HG03520 (cell line): Measurements from ENCODE around the gene NRN1.
"Not testable (repeated sequence)": the region's sequence is repeated elsewhere in the genome, so short reads cannot be mapped to it uniquely, and the experiment has no call there.

Experiments used
- ATAC-seq: cut with Tn5 transposase; IDR thresholded peaks from one replicate; pipeline ENCODE4 v1.9.1; 2021; ENCODE audit warnings: mild to moderate bottlenecking, moderate library complexity; ENCODE audit not compliant: unreplicated experiment

The NRN1 gene

GRCh38 chr6:6006428-6007365 lies at the start of gene NRN1:
Gene NRN1 (minus strand): TSS chr6:6006925. CDS start chr6:6006749, 176 bp downstream.
- no peak for ATAC-seq

GRCh38 chr6:6052216-6052615 lies 45.5 kb upstream of the NRN1 start:
- no peak for ATAC-seq

- no peak for ATAC-seq
Observed at GRCh38 chr6:6046716-6047115, 40.0 kb upstream of the NRN1 start.

GRCh38 chr6:6039946-6040509 lies 33.3 kb upstream of the NRN1 start:
- ATAC-seq = no peak

GRCh38 chr6:6037179-6037578 lies 30.5 kb upstream of the NRN1 start:
- ATAC-seq = no peak

GRCh38 chr6:6033858-6034257 lies 27.1 kb upstream of the NRN1 start:
- no peak for ATAC-seq

- ATAC-seq = no peak
Observed at GRCh38 chr6:6026513-6027205, 19.9 kb upstream of the NRN1 start.

- no peak for ATAC-seq
Observed at GRCh38 chr6:6025736-6026135, 19.0 kb upstream of the NRN1 start.

GRCh38 chr6:6024220-6024619 lies 17.5 kb upstream of the NRN1 start:
- no peak for ATAC-seq

- not testable (repeated sequence) for ATAC-seq
Observed at GRCh38 chr6:6022841-6023240, 16.1 kb upstream of the NRN1 start.

- ATAC-seq = peak; percentile 61
Observed at GRCh38 chr6:6008648-6009421, 2.1 kb upstream of the NRN1 start.

- no peak for ATAC-seq
Observed at GRCh38 chr6:6008089-6008647, 1.4 kb upstream of the NRN1 start.

- peak; percentile 30 for ATAC-seq
Observed at GRCh38 chr6:6007366-6008088, 802 bp upstream of the NRN1 start.

- ATAC-seq = no peak
Observed at GRCh38 chr6:6006006-6006427, 708 bp downstream of the NRN1 start.

GRCh38 chr6:6005051-6006005 lies 1.4 kb downstream of the NRN1 start:
- ATAC-seq = no peak

- no peak for ATAC-seq
Observed at GRCh38 chr6:6004390-6004995, 2.2 kb downstream of the NRN1 start.

GRCh38 chr6:6003621-6004366 lies 2.9 kb downstream of the NRN1 start:
- ATAC-seq = no peak
